ENCODE results near the gene VAMP2.

Gene VAMP2, protein sequence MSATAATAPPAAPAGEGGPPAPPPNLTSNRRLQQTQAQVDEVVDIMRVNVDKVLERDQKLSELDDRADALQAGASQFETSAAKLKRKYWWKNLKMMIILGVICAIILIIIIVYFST

DNA sequence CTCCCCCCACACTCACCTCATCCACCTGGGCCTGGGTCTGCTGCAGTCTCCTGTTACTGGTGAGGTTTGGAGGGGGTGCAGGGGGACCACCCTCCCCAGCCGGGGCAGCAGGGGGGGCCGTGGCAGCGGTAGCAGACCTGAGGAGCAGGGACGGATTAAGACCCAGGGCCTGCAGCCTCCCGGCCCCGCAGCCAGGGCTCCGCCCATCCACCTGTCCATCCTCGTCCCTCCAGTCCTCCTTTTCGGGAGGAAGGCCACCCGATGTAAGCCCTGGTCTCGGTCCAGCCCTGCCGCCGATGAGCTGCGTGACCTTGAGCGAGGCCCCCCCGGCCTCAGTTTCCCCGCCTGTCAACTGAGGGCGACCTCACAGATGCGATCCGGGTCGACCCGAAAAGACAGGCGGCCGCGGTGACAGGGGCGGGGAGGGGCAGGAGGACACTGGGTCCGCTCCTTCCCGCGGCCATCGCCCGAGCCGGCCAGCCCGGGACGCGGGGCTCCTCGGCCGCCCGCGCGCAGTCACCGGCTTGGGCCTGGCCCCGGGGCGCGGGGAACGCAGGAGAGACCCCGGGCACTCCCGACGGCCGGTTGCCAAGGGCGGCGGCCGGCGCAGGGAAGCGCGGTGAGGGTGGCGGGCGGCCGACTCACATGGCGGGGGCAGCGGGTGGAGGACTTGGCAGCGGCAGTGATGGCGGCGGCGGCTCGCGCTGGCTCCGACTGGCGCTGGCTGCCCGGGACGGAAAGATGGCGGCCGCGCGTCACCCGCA is at the start of gene VAMP2:
VAMP2 (minus strand) TSS at position 716 of the 764 bp plus-strand sequence; CDS start at position 647, 69 bp downstream.
- DNase-seq (ENCODE audit: low read depth, low spot score): no peak
- H3K27ac ChIP-seq: peak within 1 kb of the TSS; percentile 76

DNA sequence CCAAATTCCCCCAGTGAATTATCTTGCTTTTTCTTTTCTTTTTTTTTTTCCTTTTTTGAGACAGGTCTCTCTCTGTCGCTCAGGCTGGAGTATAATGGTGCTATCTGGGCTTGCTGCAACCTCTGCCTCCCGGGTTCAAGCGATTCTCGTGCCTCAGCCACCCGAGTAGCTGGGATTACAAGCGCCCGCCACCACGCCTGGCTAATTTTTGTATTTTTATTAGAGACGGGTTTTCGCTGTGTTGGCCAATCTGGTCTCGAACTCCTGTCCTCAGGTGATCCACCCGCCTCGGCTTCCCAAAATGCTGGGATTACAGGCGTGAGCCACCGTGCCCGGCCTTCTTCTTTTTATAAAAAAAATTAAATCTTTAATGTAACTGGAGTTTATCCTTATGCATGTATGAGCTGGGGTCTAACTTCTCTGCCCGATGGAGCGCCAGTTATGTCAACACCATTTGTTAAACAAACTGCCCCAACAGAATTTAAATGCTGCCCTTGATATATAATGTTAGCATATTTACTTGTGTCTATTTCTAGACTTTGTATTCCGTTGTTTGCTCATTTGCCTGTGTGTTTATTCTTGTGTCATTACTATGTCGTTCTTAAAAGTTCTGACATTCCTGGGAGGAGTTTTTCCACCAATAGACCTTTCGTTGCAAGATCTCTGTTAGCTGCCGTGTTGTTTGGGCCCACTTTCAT is 48.2 kb upstream of the VAMP2 start:
- H3K27ac ChIP-seq: peak overlapping the region; percentile 80
- DNase-seq (ENCODE audit: low read depth, low spot score): no peak

DNA sequence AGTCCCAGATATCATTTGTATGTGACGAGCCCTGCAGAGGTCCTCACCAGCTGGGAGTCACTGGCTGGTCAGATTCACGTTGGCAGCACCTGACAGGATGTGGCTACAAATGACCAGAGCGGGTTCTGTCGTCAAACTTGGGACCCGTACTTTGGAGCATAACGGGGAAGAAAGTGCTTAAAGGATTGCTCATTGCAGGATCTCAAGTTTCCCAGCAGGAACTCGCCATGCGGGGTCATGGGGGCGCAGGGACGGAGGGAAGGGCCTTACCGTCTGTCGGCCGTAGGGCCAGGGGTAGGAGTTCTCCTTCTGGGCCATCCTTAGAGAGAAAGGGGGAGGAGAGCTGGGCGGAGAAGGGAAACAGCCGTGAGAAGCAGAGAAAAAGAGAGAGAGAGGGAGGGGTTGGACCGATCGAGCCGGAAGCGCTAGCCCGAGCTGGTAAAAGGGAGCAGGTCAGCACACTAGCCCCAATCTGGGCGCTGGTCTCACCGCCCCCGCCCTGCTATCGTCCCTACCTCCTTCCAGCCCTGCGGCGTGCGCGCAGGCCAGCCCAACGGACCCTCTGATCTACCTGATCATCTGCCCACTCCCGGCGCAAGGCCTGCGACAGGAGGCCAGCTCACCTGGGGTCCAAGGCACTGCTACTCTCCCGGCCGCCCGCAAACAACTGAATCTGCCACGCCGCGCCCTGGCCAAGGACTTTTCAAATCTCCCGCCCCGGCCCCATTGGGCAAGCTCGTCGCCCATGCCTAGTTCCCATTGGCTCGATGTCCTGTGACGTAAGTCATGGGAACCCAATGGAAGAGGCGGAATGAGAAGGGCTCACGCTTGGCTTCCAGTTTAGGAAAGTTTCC is 47.4 kb upstream of the VAMP2 start, which contains the start of gene AURKB:
AURKB (minus strand) TSS at position 669 of the 854 bp plus-strand sequence; CDS start at position 318, 351 bp downstream.
- peak; percentile 73 for DNase-seq (ENCODE audit: low read depth, low spot score)
- H3K27ac ChIP-seq: peak within 1 kb of the TSS; percentile 80

DNA sequence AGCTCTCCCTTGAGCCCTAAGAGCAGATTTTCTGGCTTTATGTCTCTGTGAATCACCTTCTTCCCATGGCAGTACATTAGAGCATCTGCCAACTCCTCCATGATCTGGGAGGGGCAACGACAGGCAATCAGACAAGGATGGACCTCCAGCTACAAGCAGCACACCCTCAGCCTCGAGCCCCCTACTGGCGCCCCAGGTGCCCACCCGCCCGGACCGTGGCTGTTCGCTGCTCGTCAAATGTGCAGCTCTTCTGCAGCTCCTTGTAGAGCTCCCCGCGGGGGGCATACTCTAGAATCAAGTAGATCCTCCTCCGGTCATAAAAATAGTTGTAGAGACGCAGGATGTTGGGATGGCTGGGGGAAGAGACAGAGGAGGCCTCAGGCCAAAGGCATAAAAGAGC is 43.8 kb upstream of the VAMP2 start:
- DNase-seq (ENCODE audit: low read depth, low spot score): no peak
- no peak overlapping the region for H3K27ac ChIP-seq

DNA sequence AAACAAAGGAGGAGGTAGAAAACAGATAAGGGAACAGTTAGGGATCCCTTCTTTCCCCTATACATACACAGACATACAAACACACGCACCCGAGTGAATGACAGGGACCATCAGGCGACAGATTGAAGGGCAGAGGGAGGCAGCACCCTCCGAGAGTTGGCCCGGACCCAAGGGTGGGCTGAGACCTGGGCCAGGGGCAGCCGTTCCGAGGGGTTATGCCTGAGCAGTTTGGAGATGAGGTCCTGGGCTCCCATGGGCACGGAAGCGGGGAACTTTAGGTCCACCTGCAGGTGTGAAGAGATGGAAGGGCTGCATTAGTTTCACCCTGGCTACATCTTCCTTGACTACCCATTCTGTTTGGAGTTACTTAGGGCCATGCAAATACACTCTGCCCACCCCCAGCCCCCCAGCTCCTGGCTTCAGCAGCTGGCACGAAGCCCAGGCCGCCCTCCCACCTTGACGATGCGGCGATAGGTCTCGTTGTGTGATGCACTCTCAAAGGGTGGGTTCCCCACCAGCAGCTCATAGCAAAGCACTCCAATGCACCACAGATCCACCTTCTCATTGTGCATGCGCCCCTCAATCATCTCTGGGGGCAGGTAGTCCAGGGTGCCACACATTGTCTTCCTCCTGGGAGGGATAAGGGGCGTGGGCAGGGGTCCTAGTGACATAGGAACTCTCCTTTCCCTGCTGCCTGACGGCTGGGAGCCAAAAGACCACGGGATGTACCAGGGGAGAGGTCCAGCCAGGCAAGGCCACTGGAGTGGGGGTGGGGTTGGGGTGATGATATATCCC is 42.2 kb upstream of the VAMP2 start:
- H3K27ac ChIP-seq: no peak overlapping the region
- DNase-seq (ENCODE audit: low read depth, low spot score): no peak

DNA sequence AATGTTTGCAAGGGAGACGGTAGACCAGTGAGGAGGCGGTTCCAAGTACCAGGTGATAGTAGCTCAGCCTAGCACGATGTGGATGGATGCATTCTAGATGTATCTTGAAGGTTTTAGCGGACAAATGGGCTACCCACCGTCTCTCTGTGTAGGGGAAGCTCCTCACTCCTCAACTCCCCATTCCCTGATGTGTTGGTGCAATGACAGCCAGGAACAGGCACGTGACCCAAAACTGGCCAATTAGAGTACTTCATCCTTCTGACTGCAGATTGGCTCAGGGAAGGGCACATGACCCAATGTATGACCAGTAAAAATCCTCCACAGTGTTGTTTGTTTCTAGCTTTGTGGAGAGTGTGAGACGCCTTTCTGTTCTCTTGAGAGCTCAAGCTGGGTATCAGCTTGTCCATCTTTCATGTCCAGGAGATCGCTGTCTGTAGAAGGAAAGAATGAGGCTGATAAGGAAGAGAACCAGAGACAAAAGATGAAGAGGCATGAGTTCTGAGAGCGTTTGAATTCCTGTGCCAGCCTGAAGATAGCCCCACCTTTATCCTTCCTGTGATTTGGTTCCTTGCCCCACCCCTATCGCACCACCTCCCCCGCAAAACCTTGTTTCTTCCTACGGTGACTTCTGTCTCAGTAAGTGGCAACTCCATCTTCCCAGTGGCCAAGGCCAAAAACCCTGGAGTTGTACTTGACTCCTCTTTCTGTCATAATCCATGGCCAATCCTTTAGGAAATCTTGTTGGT is 29.5 kb upstream of the VAMP2 start:
- no peak for DNase-seq (ENCODE audit: low read depth, low spot score)
- H3K27ac ChIP-seq: peak overlapping the region; percentile 61

DNA sequence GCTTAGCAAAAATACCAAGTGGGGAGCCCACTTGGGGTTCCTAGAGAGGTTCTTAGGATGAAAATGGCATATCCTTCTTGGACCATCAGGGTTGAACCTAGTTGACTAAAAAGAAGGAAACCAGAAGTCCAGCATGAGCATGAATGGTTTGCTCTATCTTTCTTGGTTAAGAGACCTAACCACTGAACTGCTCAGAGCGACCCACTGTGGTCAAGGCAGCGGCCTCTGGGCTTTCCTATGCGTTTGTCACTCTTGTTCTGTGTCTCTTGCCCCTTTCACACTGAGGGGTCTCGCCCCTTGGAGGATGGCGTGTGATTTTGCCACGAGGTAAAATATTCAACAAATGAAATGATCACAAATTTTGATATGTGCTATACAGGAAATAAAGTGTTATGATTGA is 27.8 kb upstream of the VAMP2 start:
- peak overlapping the region; percentile 84 for H3K27ac ChIP-seq
- DNase-seq (ENCODE audit: low read depth, low spot score): no peak

DNA sequence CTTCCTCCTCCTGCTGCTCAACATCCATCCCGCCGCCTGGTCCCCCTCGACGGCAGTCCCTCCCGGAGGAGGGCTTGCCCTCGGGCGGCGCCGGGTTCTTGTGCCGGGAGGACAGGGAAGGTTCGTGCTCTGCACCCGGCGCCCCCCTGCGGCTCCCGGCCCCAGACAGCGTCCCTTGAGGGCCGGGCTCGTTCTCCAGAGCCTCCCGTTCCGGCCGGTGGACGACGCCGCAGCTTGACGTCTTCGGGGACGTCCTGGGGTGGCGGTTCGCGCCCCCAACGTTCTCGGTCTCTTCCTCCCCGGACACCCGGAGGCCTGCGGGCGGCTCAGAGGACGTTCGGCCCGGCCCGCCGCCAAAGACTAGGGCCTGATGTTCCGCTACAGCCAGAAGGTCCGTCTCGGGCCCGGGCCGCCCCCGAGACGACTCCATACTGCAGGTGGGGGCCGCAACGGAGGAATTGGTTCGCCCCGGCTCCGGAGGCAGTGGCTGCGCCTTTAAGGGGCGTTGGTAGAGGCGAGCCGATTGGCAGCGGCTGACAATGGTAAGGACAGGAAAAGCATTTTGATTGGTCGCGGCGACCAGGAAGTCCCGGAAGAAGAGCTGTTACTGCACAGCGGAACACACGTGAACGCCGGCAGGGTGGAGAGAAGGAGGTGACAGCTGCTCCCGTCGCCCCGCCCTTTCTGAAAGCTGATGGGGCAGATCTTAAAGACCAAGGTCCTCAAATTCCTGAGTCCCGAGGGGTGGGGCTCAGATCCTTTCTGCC is 27.1 kb upstream of the VAMP2 start, which contains the start of gene BORCS6:
BORCS6 (minus strand) TSS at position 470 of the 767 bp plus-strand sequence; CDS start at position 430, 40 bp downstream.
- peak; percentile 96 for DNase-seq (ENCODE audit: low read depth, low spot score)
- H3K27ac ChIP-seq: peak within 1 kb of the TSS; percentile 84

DNA sequence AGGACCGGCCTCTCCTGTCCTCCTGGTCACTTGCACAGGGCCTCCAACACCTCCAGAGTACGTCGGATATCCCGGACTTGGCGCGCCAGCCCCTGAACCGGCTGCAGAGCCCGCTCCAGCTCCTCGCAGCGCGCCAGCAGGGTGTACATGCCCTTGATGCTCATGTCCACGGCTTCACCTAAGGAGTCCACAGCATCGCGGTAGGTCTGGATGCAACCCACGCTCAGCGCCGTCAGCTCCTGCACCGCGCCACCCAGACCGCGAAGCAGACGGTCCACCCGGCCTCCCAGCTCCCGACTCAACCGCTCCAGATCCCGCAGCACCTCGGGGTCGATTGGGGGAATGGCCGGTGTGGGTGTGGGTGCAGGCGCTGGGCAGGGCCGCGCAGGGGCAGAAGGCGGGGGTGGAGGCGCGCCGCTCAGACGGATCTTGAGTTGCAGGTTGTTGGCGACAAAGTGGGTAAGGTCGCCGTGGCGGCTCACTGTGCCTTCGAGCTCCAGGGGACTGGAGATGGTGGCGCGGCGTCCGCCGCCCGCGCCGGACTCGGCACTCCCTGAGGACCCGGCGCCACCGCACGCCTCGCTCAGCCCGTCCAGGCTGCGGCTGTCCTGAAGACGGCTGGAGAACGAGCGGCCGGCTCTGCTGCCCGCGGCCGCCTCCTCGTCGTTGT is 26.4 kb upstream of the VAMP2 start:
- H3K27ac ChIP-seq: peak overlapping the region; percentile 84
- DNase-seq (ENCODE audit: low read depth, low spot score): no peak

DNA sequence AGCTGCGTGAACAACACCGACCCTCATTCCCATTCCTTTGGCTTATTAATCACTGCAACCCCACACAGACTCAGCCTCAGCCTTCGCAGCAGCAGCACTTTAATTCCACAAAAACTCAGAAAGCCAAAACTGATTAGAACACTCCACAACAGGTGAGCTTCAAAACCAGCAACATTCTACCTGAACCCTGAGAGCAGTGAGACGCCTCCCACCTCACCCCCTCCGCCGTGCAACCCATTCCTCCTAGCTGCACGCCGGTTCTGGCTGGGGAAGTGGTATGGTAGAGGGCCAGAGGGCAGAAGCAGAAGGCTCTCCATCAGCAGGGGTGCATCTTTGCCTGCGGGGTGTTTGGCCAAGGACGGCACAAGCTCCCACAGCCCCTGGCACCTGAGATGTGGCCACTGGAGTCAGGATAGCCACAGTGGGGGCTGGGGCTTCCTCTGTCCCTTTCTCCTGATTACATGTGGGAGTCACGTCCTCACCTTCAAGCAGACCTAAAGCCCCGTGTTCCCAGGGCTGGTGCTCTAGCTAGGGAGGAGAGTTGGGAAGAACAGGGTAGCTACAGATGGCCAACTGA is 25.6 kb upstream of the VAMP2 start:
- peak overlapping the region; percentile 84 for H3K27ac ChIP-seq
- DNase-seq (ENCODE audit: low read depth, low spot score): no peak

DNA sequence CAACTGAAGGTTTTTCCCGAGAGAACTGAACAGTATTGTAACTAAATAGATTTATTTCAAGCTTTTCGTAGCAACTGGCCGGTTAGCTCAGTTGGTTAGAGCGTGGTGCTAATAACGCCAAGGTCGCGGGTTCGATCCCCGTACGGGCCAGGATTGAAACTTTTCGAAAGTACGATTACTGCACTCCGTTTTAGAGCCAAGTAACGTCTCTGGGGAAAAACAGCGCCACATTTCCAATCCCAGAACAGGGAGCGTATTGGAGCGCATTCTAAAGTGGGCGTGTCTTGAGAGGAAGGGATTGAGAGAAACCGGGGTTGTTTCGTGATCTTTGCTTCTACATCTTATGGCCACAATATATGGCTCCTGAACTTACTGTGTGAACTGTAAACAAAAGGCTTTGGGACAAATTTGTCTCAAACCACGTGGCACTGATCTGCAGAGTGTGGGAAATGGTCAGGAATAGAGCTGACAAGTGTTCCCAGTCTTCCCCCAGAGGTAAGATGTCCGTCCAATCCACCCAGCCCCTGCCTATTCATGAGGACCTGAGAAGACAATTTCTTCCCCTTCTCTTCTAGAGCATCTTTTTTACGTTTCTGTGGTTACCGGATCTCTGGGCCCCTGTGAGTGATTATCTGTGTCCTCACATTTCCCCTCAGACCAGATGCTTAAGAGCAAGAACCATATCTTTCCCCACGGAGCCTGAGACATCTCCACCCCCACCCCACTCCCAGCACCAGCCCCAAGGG is 24.9 kb upstream of the VAMP2 start:
- DNase-seq (ENCODE audit: low read depth, low spot score): peak; percentile 95
- H3K27ac ChIP-seq: peak overlapping the region; percentile 84

DNA sequence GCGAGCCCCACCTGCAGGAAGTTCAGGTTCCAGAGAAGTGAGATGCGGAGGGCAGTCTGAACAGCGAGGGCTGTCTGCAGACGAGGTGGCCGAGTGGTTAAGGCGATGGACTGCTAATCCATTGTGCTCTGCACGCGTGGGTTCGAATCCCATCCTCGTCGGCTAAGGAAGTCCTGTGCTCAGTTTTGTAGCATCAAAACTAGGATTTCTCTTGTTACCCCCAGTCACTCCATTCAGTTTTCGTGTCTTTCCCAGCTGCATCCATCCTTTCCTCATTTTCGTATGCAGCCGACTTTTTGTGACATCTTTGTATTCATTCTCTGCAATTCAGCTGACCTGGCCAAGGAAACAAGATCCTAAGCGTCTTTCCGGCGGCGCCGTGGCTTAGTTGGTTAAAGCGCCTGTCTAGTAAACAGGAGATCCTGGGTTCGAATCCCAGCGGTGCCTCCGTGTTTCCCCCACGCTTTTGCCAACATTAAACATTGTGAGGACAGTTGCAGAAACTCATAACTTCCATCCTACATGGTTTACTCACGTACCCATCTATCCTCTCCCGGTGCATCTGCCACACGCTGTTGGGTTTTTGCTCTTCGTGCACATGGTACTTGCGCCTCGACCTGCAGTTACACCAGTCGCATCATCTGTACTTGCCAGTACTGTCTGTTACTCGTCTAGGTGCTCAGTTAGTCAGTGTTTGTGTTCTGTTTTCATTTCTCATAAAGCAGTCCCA is 24.2 kb upstream of the VAMP2 start:
- peak; percentile 86 for DNase-seq (ENCODE audit: low read depth, low spot score)
- peak overlapping the region; percentile 84 for H3K27ac ChIP-seq

DNA sequence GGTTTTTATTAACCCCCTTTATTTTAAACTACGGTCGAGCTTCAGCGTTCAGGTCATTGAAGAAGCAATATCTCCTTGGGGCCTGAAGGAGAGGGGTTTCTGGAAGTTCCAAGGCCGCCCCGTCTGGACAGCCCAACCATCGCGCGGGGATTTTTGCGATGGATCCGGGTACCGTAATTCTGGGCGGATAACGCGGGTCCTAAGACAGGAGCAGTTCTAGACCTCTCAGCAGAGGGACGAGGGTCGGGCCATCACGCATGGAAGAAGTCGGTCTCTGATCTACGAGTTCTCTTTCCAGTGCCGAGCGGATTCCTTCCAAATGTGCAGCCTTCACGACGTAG is 23.7 kb upstream of the VAMP2 start:
- DNase-seq (ENCODE audit: low read depth, low spot score): no peak
- peak overlapping the region; percentile 84 for H3K27ac ChIP-seq

DNA sequence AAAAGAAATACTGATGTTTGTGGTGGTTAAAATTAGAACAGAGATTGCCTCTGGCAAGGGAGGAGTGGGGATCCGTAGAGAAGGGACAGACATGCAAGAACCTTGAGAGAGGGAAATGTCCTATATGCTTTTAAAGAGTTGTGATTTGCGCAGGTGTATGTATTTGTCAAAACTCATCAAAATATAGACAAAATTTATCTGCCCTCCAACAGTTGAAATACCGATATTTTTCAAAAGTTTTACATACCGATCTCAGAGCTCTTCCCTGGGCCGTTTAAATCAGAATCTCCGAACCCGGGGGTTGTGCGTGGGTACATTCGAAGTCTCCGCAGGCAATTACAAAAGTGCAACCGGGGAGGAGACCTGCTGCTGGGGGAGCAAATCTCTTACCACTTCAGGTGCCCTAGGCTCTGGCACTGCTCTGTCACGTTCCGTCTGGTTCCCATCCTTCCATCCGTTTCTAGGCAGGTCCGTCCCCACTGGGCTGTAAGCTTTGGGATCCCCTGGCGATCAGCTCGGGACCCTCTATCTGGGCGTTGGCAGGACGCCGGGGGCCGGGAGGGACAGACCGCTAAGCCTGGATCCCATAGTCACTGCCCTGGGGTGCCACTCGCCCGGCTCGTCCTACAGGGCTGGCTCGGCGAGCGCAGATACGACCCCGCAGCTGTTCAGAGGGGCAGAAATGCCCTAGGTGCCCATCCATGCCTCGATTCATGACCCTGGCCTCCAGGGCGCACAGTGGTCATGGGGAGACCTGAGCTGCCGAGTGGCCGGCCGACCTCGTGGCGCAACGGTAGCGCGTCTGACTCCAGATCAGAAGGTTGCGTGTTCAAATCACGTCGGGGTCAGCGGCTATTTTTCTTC is 23.1 kb upstream of the VAMP2 start:
- peak overlapping the region; percentile 84 for H3K27ac ChIP-seq
- no peak for DNase-seq (ENCODE audit: low read depth, low spot score)
